ENCODE data around the gene DNAJC4. TPM values are rescaled to one million over a fixed set of nuclear protein-coding genes. Genes with fewer than 3 reads are reported as not detected.

DNAJC4 gene
- total and polyA plus RNA-seq, 7 donors, result 22.9 to 45.8 (median 29.6) TPM

- peak in 1 of 2 donors; percentile 60 for DNase-seq
- TF ChIP-seq CTCF (IDR thresholded peaks at IDR 0.05), result no peak
- no peaks in the 10 kb centered on the region for H3K9me3 ChIP-seq
- no peak overlapping the region for H3K4me3 ChIP-seq
- peak overlapping the region; percentile 93 for H3K27ac ChIP-seq
- WGBS, 3 donors, result 64 to 75% (median 68%) methylated on average over 23 to 27 of the region's 27 CpGs
- peaks cover 20% of the 10 kb centered on the region for H3K4me1 ChIP-seq
- H3K36me3 ChIP-seq (ENCODE audit: insufficient read depth in 1 of 2, low read depth in 1 of 2), result peaks cover 3 to 38% of the 10 kb centered on the region in 2 donors
- intact Hi-C loops (cut with DNase I), result loop anchor here in 1 of 2 donors (5.0 kb wide), 1 partner anchor 65 kb away; no protein-coding TSS in a partner anchor
- H3K27me3 ChIP-seq (ENCODE audit: insufficient read depth in 3 of 3, low read length in 2 of 3), result no peaks in the 10 kb centered on the region
- ATAC-seq, result no peak
Observed at GRCh38 chr11:64267207-64267945, 37.0 kb downstream of the DNAJC4 start.

- H3K4me3 ChIP-seq, result peak overlapping the region; percentile 83
- TF ChIP-seq CTCF (IDR thresholded peaks at IDR 0.05), result no peak
Observed at GRCh38 chr11:64268025-64268892, 37.9 kb downstream of the DNAJC4 start.

GRCh38 chr11:64268893-64269539 is 38.7 kb downstream of the DNAJC4 start:
- peak; percentile 14 to 34 (median 34) for ATAC-seq
- no peak for TF ChIP-seq CTCF (IDR thresholded peaks at IDR 0.05)
- WGBS, 3 donors, result 1 to 3% (median 3%) methylated on average over 34 of the region's 34 CpGs

More at GRCh38 chr11:64268025-64268892, 37.9 kb downstream of the DNAJC4 start:
- 42 to 52% (median 49%) methylated on average over 23 of the region's 23 CpGs for WGBS, 3 donors
- Histone ChIP-seq H3K27me3 (ENCODE audit: insufficient read depth in 3 of 3, low read length in 2 of 3) (no peaks in the 10 kb centered on the region), H3K9me3 (no peaks in the 10 kb centered on the region), H3K27ac (peak overlapping the region; percentile 93), H3K36me3 (ENCODE audit: insufficient read depth in 1 of 2, low read depth in 1 of 2) (peaks cover 3 to 29% of the 10 kb centered on the region in 2 donors), H3K4me1 (peaks cover 20% of the 10 kb centered on the region)
- peak; percentile 67 to 77 for DNase-seq
- ATAC-seq, result no peak
- intact Hi-C loops (cut with DNase I), result loop anchor here (2.0 to 5.0 kb wide), 3 partner anchors 15 to 66 kb away; partner anchors contain the start of gene PLCB3 (in 1 of the 2)

GRCh38 chr11:64269540-64270220 is 39.3 kb downstream of the DNAJC4 start:
- peak; percentile 98 to 99 for DNase-seq
- Histone ChIP-seq H3K27me3 (ENCODE audit: insufficient read depth in 3 of 3, low read length in 2 of 3) (no peaks in the 10 kb centered on the region), H3K4me3 (peak overlapping the region; percentile 83), H3K9me3 (no peaks in the 10 kb centered on the region), H3K4me1 (peaks cover 20% of the 10 kb centered on the region), H3K36me3 (ENCODE audit: insufficient read depth in 1 of 2, low read depth in 1 of 2) (peaks cover 3 to 18% of the 10 kb centered on the region in 2 donors), H3K27ac (peak overlapping the region; percentile 93)
- 0 to 1% (median 1%) methylated on average over 56 to 58 of the region's 58 CpGs for WGBS, 3 donors
- ATAC-seq, result peak; percentile 84 to 88 (median 86)
- TF ChIP-seq CTCF (IDR thresholded peaks at IDR 0.05), result peak; percentile 19
- intact Hi-C loops (cut with DNase I), result loop anchor here (2.0 to 5.0 kb wide), 4 partner anchors 15 to 67 kb away; partner anchors contain the start of genes BAD (in 1 of the 2), GPR137 (in 1 of the 2) and PLCB3 (in 1 of the 2)

More at GRCh38 chr11:64268893-64269539, 38.7 kb downstream of the DNAJC4 start:
- H3K4me3 ChIP-seq, result peak overlapping the region; percentile 83
- H3K4me1 ChIP-seq, result peaks cover 20% of the 10 kb centered on the region
- peaks cover 3 to 24% of the 10 kb centered on the region in 2 donors for H3K36me3 ChIP-seq (ENCODE audit: insufficient read depth in 1 of 2, low read depth in 1 of 2)
- H3K27ac ChIP-seq, result peak overlapping the region; percentile 93
- intact Hi-C loops (cut with DNase I), result loop anchor here (2.0 to 5.0 kb wide), 3 partner anchors 16 to 67 kb away; partner anchors contain the start of gene PLCB3 (in 1 of the 2)
- H3K9me3 ChIP-seq, result no peaks in the 10 kb centered on the region
- peak; percentile 85 to 90 for DNase-seq
- H3K27me3 ChIP-seq (ENCODE audit: insufficient read depth in 3 of 3, low read length in 2 of 3), result no peaks in the 10 kb centered on the region

Measured in psoas muscle (tissue), 8 donors.